ENCODE results near the gene FZD2.

FZD2 gene

GRCh38 chr17:44608727-44609435, 51.6 kb downstream of the FZD2 start:
- DNase-seq, result no peak

- DNase-seq, result no peak
Observed at GRCh38 chr17:44610331-44610730, 53.0 kb downstream of the FZD2 start.
